Measurements from ENCODE around the gene POLR1G. TPM values are rescaled to one million over a fixed set of nuclear protein-coding genes. Genes with fewer than 3 reads are reported as not detected.

The POLR1G gene
- total RNA-seq, 4 donors from 2014 or later = 0.26 to 11.3 (median 3.5) TPM

DNA sequence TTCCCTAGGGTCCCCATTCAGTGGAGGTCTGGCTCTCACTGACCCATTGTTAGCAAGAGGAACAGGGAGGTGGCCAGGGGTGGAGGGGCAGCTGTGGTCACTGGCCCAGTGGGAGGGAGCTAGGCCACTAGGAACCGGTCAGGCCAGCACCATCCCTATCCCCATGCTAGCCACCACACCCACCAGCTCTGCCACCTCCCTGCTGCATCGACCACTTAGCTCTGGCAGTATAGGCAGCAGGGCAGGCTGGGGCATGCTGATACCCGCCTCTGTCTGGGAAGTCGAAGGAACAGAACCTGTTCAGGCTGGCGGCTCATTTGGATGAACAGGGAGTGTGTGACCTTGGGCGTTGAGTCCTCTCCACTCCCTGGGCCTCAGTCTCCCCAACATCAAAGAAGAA is 6.3 kb upstream of the POLR1G start:
- intact Hi-C loops (cut with DNase I; ENCODE audit: low total_unique reads) = no loop called here
- H3K9me3 ChIP-seq = no peaks in the 10 kb centered on the region
- no peak overlapping the region for H3K4me3 ChIP-seq
- H3K4me1 ChIP-seq = peaks cover 0 to 9% of the 10 kb centered on the region in 2 donors
- H3K36me3 ChIP-seq = no peaks in the 10 kb centered on the region
- H3K27me3 ChIP-seq = peaks cover 0 to 8% of the 10 kb centered on the region in 2 donors
- TF ChIP-seq, protein P1, sequence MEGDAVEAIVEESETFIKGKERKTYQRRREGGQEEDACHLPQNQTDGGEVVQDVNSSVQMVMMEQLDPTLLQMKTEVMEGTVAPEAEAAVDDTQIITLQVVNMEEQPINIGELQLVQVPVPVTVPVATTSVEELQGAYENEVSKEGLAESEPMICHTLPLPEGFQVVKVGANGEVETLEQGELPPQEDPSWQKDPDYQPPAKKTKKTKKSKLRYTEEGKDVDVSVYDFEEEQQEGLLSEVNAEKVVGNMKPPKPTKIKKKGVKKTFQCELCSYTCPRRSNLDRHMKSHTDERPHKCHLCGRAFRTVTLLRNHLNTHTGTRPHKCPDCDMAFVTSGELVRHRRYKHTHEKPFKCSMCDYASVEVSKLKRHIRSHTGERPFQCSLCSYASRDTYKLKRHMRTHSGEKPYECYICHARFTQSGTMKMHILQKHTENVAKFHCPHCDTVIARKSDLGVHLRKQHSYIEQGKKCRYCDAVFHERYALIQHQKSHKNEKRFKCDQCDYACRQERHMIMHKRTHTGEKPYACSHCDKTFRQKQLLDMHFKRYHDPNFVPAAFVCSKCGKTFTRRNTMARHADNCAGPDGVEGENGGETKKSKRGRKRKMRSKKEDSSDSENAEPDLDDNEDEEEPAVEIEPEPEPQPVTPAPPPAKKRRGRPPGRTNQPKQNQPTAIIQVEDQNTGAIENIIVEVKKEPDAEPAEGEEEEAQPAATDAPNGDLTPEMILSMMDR (IDR thresholded peaks at IDR 0.05) = no peak
- no peak for TF ChIP-seq POLR2A (IDR thresholded peaks at IDR 0.05)
- no peak overlapping the region for H3K27ac ChIP-seq
- DNase-seq = no peak

DNA sequence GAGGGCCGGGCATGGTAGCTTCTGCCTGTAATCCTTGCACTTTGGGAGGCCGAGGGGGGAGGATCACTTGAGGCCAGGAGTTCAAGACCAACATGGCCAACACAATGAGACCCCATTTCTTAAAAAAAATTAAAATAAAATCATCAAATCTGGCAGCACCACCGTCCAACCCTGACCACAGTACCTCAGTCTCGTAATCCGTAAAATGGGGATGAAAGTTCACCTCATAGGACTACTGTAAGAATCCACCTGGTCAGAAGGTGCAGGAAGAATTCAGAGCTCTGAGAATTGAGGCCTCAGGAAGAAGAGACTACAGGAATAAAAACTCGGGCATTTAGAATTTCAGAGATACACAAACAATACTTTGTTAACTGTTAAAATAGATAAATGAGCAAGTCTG is 4.6 kb upstream of the POLR1G start:
- TF ChIP-seq, protein P1 (IDR thresholded peaks at IDR 0.05) = no peak
- TF ChIP-seq POLR2A (IDR thresholded peaks at IDR 0.05) = no peak
- Histone ChIP-seq H3K27me3 (peaks cover 0 to 8% of the 10 kb centered on the region in 2 donors), H3K4me1 (peaks cover 3 to 9% of the 10 kb centered on the region in 2 donors), H3K27ac (no peak overlapping the region), H3K36me3 (no peaks in the 10 kb centered on the region), H3K9me3 (no peaks in the 10 kb centered on the region), H3K4me3 (no peak overlapping the region)
- DNase-seq = no peak
- intact Hi-C loops (cut with DNase I; ENCODE audit: low total_unique reads) = no loop called here

GRCh38 chr19:45402298-45403061 is 4.0 kb upstream of the POLR1G start:
- no peak overlapping the region for H3K27ac ChIP-seq
- DNase-seq = no peak
- TF ChIP-seq, protein P1 (IDR thresholded peaks at IDR 0.05) = peak in 2 of 4 experiments; percentile 8 to 14
- TF ChIP-seq POLR2A (IDR thresholded peaks at IDR 0.05) = no peak
- H3K4me3 ChIP-seq = no peak overlapping the region
- no peaks in the 10 kb centered on the region for H3K36me3 ChIP-seq
- H3K27me3 ChIP-seq = peaks cover 0 to 8% of the 10 kb centered on the region in 2 donors
- H3K4me1 ChIP-seq = peaks cover 8 to 9% of the 10 kb centered on the region in 2 donors
- intact Hi-C loops (cut with DNase I; ENCODE audit: low total_unique reads) = no loop called here
- no peaks in the 10 kb centered on the region for H3K9me3 ChIP-seq

- Histone ChIP-seq H3K27me3 (peaks cover 0 to 8% of the 10 kb centered on the region in 2 donors), H3K4me1 (peaks cover 8 to 9% of the 10 kb centered on the region in 2 donors), H3K9me3 (no peaks in the 10 kb centered on the region), H3K36me3 (no peaks in the 10 kb centered on the region), H3K27ac (no peak overlapping the region), H3K4me3 (no peak overlapping the region)
- no peak for DNase-seq
- intact Hi-C loops (cut with DNase I; ENCODE audit: low total_unique reads) = no loop called here
- TF ChIP-seq, protein P1 (IDR thresholded peaks at IDR 0.05) = no peak
- TF ChIP-seq POLR2A (IDR thresholded peaks at IDR 0.05) = no peak
Observed at GRCh38 chr19:45403272-45403671, 3.2 kb upstream of the POLR1G start.

DNA sequence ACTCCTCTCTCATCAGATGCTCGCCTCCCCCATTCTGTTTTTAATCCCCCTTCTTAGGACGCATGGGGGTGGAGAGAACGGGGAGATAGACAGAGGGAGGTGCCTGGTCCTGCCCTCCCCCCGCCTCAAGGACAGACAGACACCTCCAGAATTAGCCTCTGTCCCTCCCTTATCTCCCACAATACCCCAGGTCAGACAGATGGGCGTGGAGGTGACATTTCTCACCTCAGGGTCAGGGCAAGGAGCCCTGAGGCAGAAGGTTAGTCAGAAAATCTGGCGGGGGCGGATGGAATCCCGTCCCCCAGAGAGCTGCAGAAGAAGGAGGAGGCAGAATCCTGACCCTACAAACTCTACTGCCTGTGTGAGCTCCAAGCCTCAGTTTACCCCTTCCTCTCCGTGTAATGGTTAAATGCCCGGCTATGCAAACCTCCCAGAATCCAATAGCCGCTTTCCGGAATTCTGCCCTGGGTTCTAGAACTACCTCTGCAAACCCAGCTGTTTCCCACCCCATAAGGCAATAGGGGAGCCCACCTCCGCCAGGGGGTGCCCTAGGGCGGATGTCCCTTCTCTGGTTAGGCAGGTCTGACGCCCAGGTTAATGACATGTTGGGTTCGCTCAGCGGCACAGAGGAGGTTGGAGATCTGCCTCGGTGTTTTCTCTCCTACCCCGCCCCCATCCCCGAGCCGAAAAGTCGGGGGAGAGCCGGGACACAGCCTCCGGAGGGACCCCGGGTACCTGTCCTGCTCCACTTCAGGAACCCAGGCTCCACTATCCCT is 2.5 kb upstream of the POLR1G start:
- peak overlapping the region in 1 of 2 donors; percentile 69 for H3K4me3 ChIP-seq
- peaks cover 0 to 8% of the 10 kb centered on the region in 2 donors for H3K27me3 ChIP-seq
- peak in 1 of 2 donors; percentile 37 for DNase-seq
- intact Hi-C loops (cut with DNase I; ENCODE audit: low total_unique reads) = no loop called here
- no peak for TF ChIP-seq POLR2A (IDR thresholded peaks at IDR 0.05)
- TF ChIP-seq, protein P1 (IDR thresholded peaks at IDR 0.05) = peak in 1 of 4 experiments; percentile 11
- H3K4me1 ChIP-seq = peaks cover 8 to 9% of the 10 kb centered on the region in 2 donors
- H3K36me3 ChIP-seq = no peaks in the 10 kb centered on the region
- no peak overlapping the region for H3K27ac ChIP-seq
- no peaks in the 10 kb centered on the region for H3K9me3 ChIP-seq

Measured in uterus (tissue), 4 donors.